ENCODE results near the gene NAGA.

The NAGA gene

DNA sequence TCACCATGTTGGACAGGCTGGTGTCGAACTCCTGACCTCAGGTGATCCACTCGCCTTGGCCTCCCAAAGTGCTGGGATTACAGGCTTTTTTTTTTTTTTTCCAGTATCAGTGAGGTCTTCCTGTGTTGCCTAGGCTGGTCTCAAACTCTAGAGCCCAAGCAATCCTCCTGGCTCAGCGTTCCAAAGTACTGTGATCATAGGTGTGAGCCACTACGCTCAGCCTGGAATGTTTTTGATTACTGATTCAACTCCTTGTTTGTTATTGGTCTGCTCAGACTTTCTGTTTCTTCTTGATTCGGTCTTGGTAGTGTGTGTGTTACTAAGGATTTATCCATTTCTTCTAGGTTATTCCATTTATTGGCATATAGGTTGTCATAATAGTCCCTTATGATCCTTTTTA lies 31.3 kb downstream of the NAGA start:
- DNase-seq (ENCODE audit: low read depth) = no peak

DNA sequence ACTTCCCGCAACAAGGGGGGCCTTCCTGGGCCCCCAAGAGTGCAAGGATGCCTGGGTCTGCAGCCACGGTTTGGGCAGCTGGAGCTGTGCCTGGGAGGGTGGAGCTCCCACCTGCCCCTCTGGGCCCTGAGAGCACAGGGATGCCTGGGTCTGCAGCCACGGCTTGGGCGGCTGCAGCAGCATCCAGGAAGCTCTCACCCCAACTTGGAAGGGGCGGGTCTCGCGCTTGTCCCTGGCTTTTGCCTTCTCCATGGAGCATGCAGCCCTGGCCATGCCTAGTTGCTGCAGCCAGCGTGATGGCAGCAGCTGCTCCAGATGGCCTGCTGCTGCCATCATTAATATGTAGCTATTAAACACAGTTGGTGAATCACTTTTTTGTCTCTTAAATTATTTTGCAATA lies 35.4 kb downstream of the NAGA start:
- no peak for DNase-seq (ENCODE audit: low read depth)

DNA sequence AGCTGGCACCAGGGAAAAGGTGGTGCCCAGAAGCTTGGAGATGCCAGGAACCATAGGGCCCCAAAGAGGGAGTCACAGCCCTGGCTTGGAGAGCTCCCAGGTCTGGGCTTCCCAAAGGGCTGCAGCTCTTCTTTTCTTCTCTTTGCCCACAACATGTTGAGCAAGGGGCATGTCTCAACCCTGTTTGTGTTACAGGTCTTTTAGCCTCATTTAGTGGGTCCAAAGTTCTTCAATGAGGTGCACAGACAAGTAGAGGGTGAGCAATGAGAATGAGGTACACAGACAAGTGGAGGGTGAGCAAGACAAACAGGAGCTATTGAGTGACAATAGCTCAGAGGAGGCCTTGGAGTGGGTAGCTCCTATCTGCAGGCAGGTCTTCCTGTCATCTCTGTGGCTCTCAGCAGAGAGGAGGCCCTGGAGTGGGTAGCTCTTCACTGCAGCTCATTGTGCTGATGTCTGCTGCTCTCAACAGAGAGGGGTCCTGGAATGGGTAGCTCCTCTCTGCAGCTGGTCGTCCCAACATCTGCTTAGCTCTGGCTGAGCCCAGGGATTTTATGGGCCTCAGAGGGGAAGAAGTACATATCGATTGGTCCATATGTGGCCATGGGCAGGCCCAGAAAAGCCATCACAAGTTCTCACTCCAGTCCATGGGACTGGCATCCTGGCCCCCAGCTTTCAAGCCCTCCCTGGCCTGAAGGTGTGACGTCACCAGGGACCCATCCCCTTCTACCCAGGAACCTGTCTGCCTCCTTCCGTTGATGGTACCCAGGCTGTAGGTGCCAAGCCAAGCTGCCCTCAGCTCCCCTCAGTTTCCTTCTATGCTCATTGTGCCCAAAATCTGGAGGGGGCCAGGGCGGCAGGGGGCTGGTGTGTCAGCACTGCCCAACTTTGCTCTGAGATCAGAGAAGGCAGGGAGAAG lies 37.1 kb downstream of the NAGA start:
- DNase-seq (ENCODE audit: low read depth) = no peak

DNA sequence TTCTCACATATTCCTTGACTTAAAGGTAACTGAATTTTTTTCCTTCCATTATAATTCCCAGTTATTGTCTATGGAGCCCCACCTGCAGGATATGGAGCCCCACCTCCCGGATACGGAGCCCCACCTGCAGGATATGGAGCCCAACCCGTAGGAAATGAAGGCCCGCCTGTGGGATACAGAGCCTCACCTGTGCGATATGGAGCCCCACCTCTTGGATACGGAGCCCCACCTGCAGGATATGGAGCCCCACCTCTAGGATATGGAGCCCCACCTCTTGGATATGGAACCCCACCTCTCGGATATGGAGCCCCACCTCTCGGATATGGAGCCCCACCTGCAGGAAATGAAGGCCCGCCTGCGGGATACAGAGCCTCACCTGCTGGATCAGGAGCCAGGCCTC lies 43.9 kb downstream of the NAGA start:
- no peak for DNase-seq (ENCODE audit: low read depth)

DNA sequence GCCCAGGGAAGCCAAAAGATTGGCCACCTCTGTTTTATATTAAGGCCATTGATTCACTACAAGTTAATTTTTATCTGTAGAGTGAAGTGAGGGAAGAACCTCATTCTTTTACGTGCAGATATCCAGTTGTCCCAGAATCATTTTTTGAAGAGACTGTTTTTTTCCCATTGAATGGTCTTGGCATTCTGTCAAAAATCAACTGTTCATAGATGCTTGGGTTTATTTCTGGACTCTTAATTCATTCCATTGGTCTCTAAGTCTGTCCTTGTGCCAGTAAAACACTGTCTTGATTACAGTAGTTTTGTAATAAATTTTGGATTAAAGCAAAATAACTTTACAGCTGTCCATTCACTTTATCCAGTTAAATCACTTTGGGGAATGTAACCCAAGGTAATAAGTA lies 45.2 kb downstream of the NAGA start:
- DNase-seq (ENCODE audit: low read depth) = no peak

DNA sequence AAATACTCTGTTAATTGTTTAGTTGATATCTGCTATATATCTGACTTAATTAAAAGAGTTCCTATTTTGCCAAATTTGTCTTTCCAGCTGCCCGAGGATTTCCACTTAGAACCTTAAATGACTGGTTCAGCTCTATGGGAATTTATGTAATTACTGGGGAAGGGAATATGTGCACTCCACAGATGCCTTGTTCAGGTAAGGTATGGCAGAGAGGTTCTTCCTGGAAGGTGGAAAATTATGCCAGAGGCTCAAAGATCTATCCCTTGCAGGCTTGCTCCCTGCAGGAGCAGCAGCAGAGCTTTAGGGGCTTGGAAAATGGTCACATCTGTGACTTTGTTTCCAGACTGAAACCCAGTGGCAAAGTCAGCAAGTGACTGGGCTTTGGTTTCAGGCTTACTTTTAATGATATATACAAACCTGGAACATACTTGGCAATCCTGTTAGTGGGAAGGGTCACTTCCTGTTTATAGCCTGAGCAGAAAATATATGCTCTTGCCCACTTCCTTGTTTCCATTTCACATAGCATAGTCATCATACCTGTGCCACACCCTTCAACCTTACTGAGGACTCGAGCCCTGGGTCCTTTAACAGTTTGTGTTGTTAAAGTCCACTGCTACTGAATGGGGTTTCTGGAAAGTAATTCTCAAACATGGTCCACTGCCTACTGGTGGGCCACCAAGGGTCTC lies 48.3 kb downstream of the NAGA start:
- no peak for DNase-seq (ENCODE audit: low read depth)

DNA sequence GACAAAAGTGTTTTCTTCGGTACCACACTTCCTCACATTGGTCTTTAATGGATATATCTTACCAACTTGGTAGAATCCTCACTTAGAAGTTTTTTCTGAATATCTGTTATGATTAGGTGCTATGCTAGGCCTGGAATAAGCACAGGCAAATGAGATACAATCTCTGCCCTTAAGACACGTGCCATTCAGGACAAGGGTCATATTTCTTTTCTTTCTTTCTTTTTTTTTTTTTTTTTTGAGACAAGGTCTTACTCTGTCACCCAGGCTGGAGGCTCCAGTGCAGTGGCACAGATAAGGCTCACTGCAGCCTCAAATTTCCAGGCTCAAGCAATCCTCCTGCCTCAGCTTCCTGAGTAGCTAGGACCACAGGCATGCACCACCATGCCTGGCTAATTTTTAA lies 49.0 kb downstream of the NAGA start:
- no peak for DNase-seq (ENCODE audit: low read depth)

DNA sequence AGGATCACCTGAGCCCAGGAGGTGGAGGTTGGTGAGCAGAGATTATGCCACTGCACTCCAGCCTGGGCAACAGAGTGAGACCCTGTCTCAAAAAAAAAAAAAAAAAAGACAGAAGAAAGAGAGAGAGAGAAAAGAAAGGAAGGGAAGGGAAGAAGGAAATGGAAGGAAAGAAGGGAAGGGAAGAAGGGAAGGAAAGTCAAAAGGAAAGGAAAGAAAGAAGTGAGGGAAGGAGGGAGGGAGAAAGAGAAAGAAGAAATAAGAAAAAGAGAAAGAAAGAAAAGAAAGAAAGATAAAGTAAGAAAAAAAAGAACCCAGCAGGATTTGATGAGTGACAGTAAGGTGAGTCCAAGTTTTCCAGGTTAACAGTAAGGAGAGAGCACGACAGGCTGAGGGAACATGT lies 52.4 kb downstream of the NAGA start:
- no peak for DNase-seq (ENCODE audit: low read depth)

DNA sequence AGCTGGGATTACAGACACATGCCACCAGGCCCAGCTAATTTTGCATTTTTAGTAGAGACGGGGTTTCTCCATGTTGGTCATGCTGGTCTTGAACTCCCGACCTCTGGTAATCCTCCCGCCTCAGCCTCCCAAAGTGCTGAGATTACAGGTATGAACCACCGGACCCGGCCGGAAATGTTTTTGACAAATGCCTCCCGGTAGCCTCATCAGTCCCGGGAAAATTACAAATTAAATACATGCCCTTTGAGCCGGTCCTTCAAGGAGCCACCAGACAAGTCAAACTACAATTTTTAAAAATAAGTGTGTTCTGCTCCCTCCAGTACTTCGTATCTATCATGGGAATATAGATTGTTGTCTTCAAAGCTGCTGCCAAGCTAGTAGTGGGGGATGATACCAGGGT lies 54.5 kb downstream of the NAGA start:
- no peak for DNase-seq (ENCODE audit: low read depth)

DNA sequence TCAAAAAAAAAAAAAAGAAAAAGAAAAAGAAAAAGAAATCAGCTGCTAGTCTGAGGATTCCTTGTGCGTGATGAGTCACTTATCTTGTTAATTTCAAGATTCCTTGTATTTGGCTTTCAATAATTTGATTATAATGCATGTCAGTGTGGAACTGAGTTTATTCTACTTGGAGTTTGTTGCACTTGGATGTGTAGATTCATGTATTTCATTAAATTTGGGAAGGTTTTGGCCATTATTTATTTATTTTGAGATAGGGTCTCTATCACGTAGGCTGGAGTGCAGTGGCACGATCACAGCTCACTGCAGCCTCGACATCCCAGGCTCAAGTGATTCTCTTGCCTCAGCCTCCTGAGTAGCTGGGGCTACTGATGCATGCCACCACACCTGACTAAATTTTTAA lies 57.2 kb downstream of the NAGA start:
- no peak for DNase-seq (ENCODE audit: low read depth)

DNA sequence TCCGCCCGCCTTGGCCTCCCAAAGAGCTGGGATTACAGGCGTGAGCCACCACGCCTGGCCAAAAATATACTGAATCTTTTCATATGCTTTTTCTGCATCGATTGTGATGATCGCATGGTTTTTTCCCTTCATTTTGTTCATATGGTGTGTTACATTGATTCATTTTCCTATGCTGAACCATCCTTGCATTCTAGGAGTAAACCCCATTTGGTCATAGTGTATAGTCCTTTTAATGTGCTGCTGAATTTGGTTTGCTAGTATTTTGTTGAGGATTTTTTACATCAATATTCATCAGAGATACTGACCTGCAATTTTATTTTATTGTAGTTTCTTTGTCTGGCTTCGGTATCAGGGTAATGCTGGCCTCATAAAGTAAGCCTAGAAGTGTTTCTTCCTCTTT lies 59.8 kb downstream of the NAGA start:
- DNase-seq (ENCODE audit: low read depth) = no peak
